HEK293T (cell line): ENCODE data around the gene WDPCP.

Source experiments
- ARNT ChIP-seq: fragments of 450-650 bp; IDR thresholded peaks from 2 replicates; pipeline ENCODE4 v1.6.1; 2017; ENCODE audit warnings: mild to moderate bottlenecking
- CTBP1 ChIP-seq: fragments of 450-650 bp; IDR thresholded peaks from 2 replicates; pipeline ENCODE4 v1.6.1; 2016; ENCODE audit warnings: borderline replicate concordance
- FOXK2 ChIP-seq: fragments of 450-650 bp; IDR thresholded peaks from 2 replicates; pipeline ENCODE4 v1.6.1; 2016; ENCODE audit warnings: mild to moderate bottlenecking
- FOXM1 ChIP-seq: fragments of 450-650 bp; IDR thresholded peaks from 2 replicates; pipeline ENCODE4 v1.6.1; 2017; ENCODE audit warnings: mild to moderate bottlenecking, borderline replicate concordance
- HDGF ChIP-seq: fragments of 450-650 bp; IDR thresholded peaks from 2 replicates; pipeline ENCODE4 v1.6.1; 2017; ENCODE audit warnings: antibody characterized with exemption, borderline replicate concordance
- NFRKB ChIP-seq: fragments of 450-650 bp; IDR thresholded peaks from 2 replicates; pipeline ENCODE4 v1.6.1; 2016; ENCODE audit warnings: mild to moderate bottlenecking, moderate library complexity
- PKNOX1 ChIP-seq: fragments of 450-650 bp; IDR thresholded peaks from 2 replicates; pipeline ENCODE4 v1.6.1; 2016
- SP1 ChIP-seq: fragments of 450-650 bp; IDR thresholded peaks from 2 replicates; pipeline ENCODE4 v1.6.1; 2017
- SUZ12 ChIP-seq: fragments of 450-650 bp; IDR thresholded peaks from 2 replicates; pipeline ENCODE4 v1.6.1; 2016; ENCODE audit warnings: mild to moderate bottlenecking
- ZNF384 ChIP-seq: fragments of 450-650 bp; IDR thresholded peaks from 2 replicates; pipeline ENCODE4 v1.6.1; 2016

GRCh38 chr2:63530704-63531279 lies 57.5 kb downstream of the WDPCP start:
- TF ChIP-seq SP1 = no peak
- TF ChIP-seq FOXM1 = no peak
- TF ChIP-seq FOXK2 = no peak
- no peak for TF ChIP-seq NFRKB
- TF ChIP-seq HDGF = no peak
- TF ChIP-seq SUZ12 = no peak
- TF ChIP-seq ZNF384 = no peak
- no peak for TF ChIP-seq PKNOX1
- TF ChIP-seq CTBP1 = no peak
- TF ChIP-seq ARNT = no peak
